Cardiac fibroblast (primary cell): ENCODE data around the gene PLXDC2.

Experiments used
- DNase-seq, 2 donors: peaks; one replicate each; pipeline versions ENCODE4 v3.0.0 to v3.0.0-alpha.2; 2010; ENCODE audit warnings: low read depth in 2 of 2
- H3K4me3 ChIP-seq, 2 donors: replicated peaks in 1 of 2; 1 replicate in 1 of 2; 2 replicates in 1 of 2; pipeline ENCODE4 v1.5.1; 2011; ENCODE audit warnings: low read depth in 2 of 2, low read length in 2 of 2, mild to moderate bottlenecking in 2 of 2, moderate library complexity in 1 of 2
- TF ChIP-seq, protein P1 (sequence below): IDR thresholded peaks from one replicate; pipeline ENCODE4 v1.5.1; 2011; ENCODE audit warnings: low read depth, mild to moderate bottlenecking, low read length, inconsistent platforms

Gene PLXDC2

DNA sequence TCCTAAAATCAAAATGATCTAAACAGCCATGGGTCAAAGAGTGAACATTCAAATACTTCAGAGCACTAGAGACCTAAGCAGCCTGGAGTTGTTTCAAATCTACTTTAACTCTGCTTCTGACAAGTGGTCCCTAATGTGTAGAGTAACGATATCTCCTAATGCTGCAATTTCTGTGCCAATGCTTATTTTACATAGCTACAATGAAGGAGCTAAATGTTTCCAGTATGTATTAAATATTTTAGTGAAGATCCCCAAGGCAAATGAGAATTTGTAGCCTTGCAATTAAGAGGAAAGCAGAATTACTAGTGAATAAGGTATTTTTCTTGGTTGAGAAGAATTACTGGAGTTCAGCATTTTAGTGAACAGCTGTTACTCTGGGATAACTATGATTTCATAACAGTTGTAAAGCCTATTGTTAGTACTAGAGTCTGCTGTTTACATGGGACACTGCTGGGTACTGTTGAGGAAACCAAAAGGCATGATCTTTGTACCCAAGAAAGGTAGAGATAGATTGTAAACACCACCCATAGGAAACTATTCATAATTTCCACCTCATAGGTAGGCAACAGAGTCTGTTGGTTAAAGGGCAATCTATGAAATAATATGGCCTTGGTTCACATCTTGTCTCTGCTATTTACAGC lies 271.9 kb downstream of the PLXDC2 start:
- no peak overlapping the region for H3K4me3 ChIP-seq
- peak in 1 of 2 donors; percentile 6 for DNase-seq
- TF ChIP-seq, protein P1, sequence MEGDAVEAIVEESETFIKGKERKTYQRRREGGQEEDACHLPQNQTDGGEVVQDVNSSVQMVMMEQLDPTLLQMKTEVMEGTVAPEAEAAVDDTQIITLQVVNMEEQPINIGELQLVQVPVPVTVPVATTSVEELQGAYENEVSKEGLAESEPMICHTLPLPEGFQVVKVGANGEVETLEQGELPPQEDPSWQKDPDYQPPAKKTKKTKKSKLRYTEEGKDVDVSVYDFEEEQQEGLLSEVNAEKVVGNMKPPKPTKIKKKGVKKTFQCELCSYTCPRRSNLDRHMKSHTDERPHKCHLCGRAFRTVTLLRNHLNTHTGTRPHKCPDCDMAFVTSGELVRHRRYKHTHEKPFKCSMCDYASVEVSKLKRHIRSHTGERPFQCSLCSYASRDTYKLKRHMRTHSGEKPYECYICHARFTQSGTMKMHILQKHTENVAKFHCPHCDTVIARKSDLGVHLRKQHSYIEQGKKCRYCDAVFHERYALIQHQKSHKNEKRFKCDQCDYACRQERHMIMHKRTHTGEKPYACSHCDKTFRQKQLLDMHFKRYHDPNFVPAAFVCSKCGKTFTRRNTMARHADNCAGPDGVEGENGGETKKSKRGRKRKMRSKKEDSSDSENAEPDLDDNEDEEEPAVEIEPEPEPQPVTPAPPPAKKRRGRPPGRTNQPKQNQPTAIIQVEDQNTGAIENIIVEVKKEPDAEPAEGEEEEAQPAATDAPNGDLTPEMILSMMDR, result no peak

DNA sequence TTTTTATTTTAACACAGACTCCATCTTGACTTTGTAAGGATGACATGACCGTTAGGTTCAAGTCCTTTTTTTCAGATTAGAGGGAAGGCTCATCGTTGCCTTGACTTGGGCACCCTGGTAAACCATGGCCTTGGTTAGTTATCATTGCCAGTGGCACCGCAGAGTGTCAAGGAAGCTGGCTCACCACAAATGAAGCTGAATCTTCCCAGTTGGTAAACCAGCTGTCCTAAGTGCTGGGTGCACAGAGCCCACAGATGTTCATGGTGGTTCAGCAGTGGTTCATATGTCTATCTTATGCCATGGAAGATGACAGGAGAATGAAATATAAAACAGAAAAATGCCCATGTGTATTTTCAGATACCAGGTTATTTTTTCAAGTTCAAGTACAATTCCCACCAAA lies 273.6 kb downstream of the PLXDC2 start:
- no peak overlapping the region for H3K4me3 ChIP-seq
- DNase-seq, result no peak
- TF ChIP-seq, protein P1, result no peak

DNA sequence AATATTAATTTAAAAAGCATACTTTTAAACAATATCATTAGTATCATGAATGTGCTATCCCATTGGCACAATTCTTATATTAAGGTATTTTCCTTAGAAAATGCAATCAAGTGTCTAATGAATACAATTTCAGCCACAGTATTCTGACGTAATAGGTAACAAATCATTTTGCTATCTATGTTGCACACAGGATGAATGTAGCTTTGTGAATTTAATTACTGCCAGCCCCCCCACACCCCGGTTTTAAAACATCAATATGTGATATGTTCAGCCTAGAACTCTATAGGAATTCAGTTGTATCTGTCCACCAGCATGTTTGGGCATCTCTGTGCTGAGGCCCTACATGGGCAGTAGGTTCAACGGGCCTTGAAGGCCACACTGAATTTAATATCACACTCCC lies 274.6 kb downstream of the PLXDC2 start:
- DNase-seq, result no peak
- TF ChIP-seq, protein P1, result no peak
- H3K4me3 ChIP-seq, result no peak overlapping the region

DNA sequence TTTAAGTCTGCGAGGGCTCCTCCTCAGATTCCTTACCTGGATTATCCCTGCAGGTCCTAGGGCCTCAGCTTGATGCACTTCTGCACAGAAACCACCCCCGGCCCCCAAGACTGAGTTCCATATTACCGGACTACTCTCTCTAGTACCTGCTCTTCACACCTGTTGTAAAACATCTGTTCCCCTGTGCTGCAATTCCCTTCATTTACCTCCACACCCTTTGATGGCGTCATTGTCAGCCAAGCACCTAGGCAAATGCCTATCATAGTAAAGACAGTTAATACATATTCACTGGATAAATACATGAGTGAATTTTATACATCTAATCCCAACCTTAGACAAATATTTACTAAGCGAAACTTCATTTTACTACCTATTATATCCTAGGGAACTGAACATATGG lies 275.5 kb downstream of the PLXDC2 start:
- TF ChIP-seq, protein P1, result no peak
- H3K4me3 ChIP-seq, result no peak overlapping the region
- DNase-seq, result no peak

DNA sequence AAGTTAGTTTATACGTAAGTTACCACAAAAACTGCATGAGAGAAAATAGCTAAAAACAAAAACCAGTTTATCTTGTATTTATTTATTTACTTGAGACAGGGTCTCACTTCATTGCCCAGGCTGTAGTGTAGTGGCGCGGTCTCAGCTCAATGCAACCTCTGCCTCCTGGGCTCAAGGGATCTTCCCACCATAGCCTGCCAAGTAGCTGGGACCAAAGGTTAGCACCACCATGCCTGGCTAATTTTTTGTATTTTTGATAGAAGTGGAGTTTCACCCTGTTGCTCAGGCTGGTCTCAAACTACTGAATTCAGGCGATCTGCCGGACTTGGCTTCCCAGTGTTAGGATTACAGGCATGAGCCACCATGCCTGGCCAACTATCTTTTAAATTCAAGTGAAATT lies 277.4 kb downstream of the PLXDC2 start:
- DNase-seq, result no peak
- no peak overlapping the region for H3K4me3 ChIP-seq
- TF ChIP-seq, protein P1, result no peak

DNA sequence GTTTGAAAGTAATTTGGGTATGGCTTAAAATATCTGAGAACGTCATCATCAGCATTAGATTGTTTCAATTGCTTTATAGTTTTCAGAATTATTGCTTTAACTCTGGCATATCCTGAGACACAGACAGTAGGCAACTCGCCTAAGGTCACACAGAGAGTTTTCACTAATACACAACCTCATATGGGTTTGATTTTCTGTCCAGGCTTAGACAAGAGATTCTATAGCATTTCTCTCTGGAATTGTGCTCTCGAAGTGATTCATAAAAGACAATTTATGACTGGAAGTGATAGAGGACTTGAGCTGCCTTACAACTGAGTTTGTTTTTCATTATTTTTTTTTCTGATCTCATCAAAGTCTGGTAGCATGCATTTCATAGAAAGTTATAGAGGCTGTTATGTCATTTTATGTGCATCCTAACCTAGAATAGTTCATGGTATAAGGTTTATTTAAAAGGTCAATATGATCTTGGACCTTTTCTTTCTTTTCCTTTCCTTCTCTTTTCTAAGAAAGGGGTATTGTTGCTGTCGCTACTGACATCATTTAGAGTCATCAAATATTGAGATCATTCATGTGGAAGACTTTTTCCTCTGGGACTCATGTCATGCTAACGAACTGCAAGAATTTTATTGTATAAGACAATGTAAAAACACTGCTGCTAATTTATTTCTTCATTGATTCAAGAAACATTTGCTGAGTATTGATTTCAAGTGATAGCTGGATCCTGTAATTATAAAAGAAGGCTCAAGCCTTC lies 278.2 kb downstream of the PLXDC2 start:
- TF ChIP-seq, protein P1, result no peak
- DNase-seq, result no peak
- H3K4me3 ChIP-seq, result no peak overlapping the region
